ENCODE data around the gene FAM221B. TPM values are rescaled to one million over a fixed set of nuclear protein-coding genes. Genes with fewer than 3 reads are reported as not detected.
A peak's percentile ranks its signal among the peaks of the same experiment; 100 is the strongest.

The FAM221B gene
- polyA plus RNA-seq, 1 donor from 2014 or later, result 0.09 TPM

- Histone ChIP-seq H4K20me1 (ENCODE audit: insufficient read depth) (no peaks in the 10 kb centered on the region), H3K9ac (ENCODE audit: low read length) (no peak overlapping the region), H3K9me2 (ENCODE audit: insufficient read depth, low read length) (no peaks in the 10 kb centered on the region), H3K79me2 (replicated peaks; ENCODE audit: insufficient read depth, low read length) (peaks cover 14% of the 10 kb centered on the region), H3K4me2 (ENCODE audit: low read length) (no peak overlapping the region), H3K4me3 (ENCODE audit: low read length) (no peak overlapping the region), H3K27ac (ENCODE audit: low read length) (no peak overlapping the region), H3K9me3 (ENCODE audit: low read length) (no peaks in the 10 kb centered on the region), H3K36me3 (ENCODE audit: insufficient read depth, low read length) (no peaks in the 10 kb centered on the region), H3F3A (ENCODE audit: insufficient read depth, low read length, poor library complexity, severe bottlenecking) (no peaks in the 10 kb centered on the region), H3K27me3 (ENCODE audit: insufficient read depth, low read depth, low read length) (no peaks in the 10 kb centered on the region), H2AFZ (ENCODE audit: low read depth, low read length) (no peak overlapping the region)
- TF ChIP-seq SMC3 (conservative IDR thresholded peaks at IDR 0.05; ENCODE audit: poor library complexity), result no peak
- TF ChIP-seq, protein P1, sequence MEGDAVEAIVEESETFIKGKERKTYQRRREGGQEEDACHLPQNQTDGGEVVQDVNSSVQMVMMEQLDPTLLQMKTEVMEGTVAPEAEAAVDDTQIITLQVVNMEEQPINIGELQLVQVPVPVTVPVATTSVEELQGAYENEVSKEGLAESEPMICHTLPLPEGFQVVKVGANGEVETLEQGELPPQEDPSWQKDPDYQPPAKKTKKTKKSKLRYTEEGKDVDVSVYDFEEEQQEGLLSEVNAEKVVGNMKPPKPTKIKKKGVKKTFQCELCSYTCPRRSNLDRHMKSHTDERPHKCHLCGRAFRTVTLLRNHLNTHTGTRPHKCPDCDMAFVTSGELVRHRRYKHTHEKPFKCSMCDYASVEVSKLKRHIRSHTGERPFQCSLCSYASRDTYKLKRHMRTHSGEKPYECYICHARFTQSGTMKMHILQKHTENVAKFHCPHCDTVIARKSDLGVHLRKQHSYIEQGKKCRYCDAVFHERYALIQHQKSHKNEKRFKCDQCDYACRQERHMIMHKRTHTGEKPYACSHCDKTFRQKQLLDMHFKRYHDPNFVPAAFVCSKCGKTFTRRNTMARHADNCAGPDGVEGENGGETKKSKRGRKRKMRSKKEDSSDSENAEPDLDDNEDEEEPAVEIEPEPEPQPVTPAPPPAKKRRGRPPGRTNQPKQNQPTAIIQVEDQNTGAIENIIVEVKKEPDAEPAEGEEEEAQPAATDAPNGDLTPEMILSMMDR (IDR thresholded peaks at IDR 0.05; ENCODE audit: poor library complexity, severe bottlenecking), result no peak
- TF ChIP-seq, protein P2, sequence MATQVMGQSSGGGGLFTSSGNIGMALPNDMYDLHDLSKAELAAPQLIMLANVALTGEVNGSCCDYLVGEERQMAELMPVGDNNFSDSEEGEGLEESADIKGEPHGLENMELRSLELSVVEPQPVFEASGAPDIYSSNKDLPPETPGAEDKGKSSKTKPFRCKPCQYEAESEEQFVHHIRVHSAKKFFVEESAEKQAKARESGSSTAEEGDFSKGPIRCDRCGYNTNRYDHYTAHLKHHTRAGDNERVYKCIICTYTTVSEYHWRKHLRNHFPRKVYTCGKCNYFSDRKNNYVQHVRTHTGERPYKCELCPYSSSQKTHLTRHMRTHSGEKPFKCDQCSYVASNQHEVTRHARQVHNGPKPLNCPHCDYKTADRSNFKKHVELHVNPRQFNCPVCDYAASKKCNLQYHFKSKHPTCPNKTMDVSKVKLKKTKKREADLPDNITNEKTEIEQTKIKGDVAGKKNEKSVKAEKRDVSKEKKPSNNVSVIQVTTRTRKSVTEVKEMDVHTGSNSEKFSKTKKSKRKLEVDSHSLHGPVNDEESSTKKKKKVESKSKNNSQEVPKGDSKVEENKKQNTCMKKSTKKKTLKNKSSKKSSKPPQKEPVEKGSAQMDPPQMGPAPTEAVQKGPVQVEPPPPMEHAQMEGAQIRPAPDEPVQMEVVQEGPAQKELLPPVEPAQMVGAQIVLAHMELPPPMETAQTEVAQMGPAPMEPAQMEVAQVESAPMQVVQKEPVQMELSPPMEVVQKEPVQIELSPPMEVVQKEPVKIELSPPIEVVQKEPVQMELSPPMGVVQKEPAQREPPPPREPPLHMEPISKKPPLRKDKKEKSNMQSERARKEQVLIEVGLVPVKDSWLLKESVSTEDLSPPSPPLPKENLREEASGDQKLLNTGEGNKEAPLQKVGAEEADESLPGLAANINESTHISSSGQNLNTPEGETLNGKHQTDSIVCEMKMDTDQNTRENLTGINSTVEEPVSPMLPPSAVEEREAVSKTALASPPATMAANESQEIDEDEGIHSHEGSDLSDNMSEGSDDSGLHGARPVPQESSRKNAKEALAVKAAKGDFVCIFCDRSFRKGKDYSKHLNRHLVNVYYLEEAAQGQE (IDR thresholded peaks at IDR 0.05; ENCODE audit: borderline replicate concordance), result no peak
- no peak for TF ChIP-seq MXI1 (conservative IDR thresholded peaks at IDR 0.05; ENCODE audit: poor library complexity, severe bottlenecking)
- no peak for TF ChIP-seq EP300 (conservative IDR thresholded peaks at IDR 0.05; ENCODE audit: poor library complexity, severe bottlenecking)
- TF ChIP-seq RAD21 (conservative IDR thresholded peaks at IDR 0.05), result no peak
- TF ChIP-seq POLR2AphosphoS5 (IDR thresholded peaks at IDR 0.05), result no peak
- TF ChIP-seq TAF1 (IDR thresholded peaks at IDR 0.05; ENCODE audit: low read depth), result no peak
- TF ChIP-seq EZH2 (IDR thresholded peaks at IDR 0.05; ENCODE audit: borderline replicate concordance, insufficient read depth, low read length, poor library complexity, severe bottlenecking), result no peak
Measured at GRCh38 chr9:35827486-35827885, 1.0 kb downstream of the FAM221B start.

- H3K9me2 ChIP-seq (ENCODE audit: insufficient read depth, low read length), result no peaks in the 10 kb centered on the region
- H3K36me3 ChIP-seq (ENCODE audit: insufficient read depth, low read length), result no peaks in the 10 kb centered on the region
- H3K4me2 ChIP-seq (ENCODE audit: low read length), result no peak overlapping the region
- H3K27me3 ChIP-seq (ENCODE audit: insufficient read depth, low read depth, low read length), result no peaks in the 10 kb centered on the region
- TF ChIP-seq SMC3 (conservative IDR thresholded peaks at IDR 0.05; ENCODE audit: poor library complexity) (peak; percentile 49), POLR2AphosphoS5 (IDR thresholded peaks at IDR 0.05) (no peak), RAD21 (conservative IDR thresholded peaks at IDR 0.05) (peak; percentile 30)
- TF ChIP-seq, protein P1 (IDR thresholded peaks at IDR 0.05; ENCODE audit: poor library complexity, severe bottlenecking), result peak; percentile 62
- peaks cover 14% of the 10 kb centered on the region for H3K79me2 ChIP-seq (replicated peaks; ENCODE audit: insufficient read depth, low read length)
- H3K4me3 ChIP-seq (ENCODE audit: low read length), result no peak overlapping the region
- H3K9ac ChIP-seq (ENCODE audit: low read length), result no peak overlapping the region
- no peaks in the 10 kb centered on the region for H3F3A ChIP-seq (ENCODE audit: insufficient read depth, low read length, poor library complexity, severe bottlenecking)
- no peak overlapping the region for H3K27ac ChIP-seq (ENCODE audit: low read length)
- H4K20me1 ChIP-seq (ENCODE audit: insufficient read depth), result no peaks in the 10 kb centered on the region
- H3K9me3 ChIP-seq (ENCODE audit: low read length), result no peaks in the 10 kb centered on the region
- no peak overlapping the region for H2AFZ ChIP-seq (ENCODE audit: low read depth, low read length)
Measured at GRCh38 chr9:35826071-35826701, 2.3 kb downstream of the FAM221B start.

All from neural cell (in vitro differentiated cells).